Epidermal melanocyte (primary cell): ENCODE data around the gene NUTM1.

Experiments used
- DNase-seq: peaks from one replicate; pipeline ENCODE4 v3.0.0; 2011; ENCODE audit warnings: low spot score; ENCODE audit not compliant: insufficient read length

Gene NUTM1

DNA sequence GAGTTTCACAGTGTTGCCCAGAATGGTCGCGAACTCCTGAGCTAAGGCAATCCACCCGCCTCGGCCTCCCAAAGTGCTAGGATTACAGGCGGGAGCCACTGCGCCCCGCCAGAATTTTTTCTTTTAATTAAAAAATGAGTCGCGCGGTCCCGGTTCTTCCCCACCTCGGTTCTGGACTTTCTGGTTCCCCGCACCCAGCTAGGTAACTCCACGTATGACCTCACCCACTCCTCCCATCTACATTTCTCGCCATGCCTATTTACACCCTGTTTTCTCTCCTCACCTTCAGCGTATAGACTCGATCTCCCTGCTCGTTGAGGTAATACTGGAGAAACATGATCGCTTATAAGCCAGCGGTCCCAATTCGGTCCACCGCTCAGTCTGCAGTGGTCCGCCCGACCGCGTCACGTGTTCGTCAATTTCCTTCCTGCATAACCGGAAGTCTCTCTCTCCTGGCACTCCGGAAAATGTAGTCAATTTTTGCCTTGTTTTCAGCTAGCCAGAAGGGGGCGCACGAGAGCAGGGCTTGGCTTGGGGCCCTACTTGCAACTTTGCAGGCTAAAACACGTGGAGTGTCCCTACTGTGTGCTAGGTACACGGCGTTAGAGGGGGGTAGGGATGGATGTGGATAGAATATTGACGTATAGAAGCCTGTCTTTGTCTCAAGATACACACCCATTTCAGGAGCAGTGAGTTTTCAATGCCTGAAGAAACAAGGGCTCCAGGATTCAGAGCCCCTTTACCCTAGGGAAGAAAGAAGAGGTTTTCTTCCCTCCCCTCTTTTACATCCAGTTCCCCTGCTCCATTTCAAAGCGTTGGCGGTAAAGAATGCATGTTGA is at the start of gene NUTM1, which contains the start of gene NOP10:
Gene NUTM1, plus strand, starts transcription at position 579 of the 839 bp plus-strand sequence. CDS start 382 bp downstream, outside the sequence.
Gene NOP10, minus strand, starts transcription at position 400 of the 839 bp plus-strand sequence. Its CDS starts 63 bp downstream, at position 337.
- DNase-seq: peak; percentile 60

DNA sequence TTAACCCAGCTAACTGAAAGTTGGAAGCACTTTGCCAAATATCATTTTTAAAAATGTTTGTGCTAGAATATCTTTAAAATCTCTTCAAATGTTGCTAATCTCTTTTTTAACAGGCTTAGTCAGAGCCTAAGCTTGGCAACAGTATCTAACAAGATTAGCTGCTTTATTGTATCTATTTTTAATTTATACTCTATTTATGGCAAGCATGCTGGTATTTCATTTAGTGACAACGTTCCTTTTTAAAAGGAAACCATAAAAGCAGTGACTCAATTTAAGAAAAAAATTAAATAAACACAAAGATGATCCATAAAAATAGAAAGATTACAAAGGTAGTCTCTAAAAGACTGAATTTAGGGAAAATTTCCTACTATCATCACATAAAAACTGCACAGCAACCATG is 46.1 kb upstream of the NUTM1 start:
- no peak for DNase-seq

DNA sequence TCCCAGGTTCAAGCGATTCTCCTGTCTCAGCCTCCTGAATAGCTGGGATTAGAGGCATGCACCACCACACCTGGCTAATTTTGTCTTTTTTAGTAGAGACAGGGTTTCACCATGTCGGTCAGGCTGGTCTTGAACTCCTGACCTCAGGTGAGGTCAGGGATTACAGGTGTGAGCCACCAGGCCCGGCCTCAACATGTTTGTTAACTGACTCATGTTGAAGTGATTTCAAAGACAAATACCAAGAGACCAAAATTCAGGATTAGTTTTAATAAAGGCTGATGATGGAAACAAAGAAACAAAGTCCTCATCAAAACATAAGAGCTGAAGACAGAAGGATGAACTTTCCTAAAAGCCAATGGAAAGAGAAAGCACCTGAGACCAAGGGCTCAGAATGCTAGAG is 42.1 kb upstream of the NUTM1 start:
- DNase-seq: no peak

- DNase-seq: no peak
Measured at GRCh38 chr15:34304613-34305012, 38.5 kb upstream of the NUTM1 start.

- DNase-seq: no peak
Measured at GRCh38 chr15:34311563-34311962, 31.6 kb upstream of the NUTM1 start.

- DNase-seq: no peak
Measured at GRCh38 chr15:34314491-34315490, 28.3 kb upstream of the NUTM1 start.

- DNase-seq: no peak
Measured at GRCh38 chr15:34318277-34319079, 24.6 kb upstream of the NUTM1 start.

GRCh38 chr15:34323217-34323616 is 19.9 kb upstream of the NUTM1 start:
- no peak for DNase-seq

GRCh38 chr15:34324933-34325332 is 18.2 kb upstream of the NUTM1 start:
- no peak for DNase-seq

GRCh38 chr15:34325368-34325767 is 17.7 kb upstream of the NUTM1 start:
- DNase-seq: no peak

DNA sequence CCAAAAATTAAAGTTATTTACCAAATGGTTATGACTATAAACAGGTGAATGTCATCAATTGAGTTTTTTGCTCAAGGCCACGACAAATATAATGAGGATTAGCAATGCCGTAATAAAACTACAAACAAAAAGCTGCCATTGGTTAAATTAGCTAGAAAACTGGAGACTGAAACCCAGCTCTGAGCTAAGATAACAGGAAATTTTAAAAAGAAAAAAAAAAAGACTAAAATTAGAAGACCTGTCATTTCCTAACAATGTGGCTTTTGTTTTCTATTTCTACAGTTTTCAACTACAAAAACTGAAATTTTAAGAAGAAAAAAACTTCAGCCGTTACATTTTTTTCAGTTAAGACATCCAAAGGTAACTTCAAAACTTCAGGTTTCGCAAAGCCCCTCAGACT is 15.2 kb upstream of the NUTM1 start:
- no peak for DNase-seq

GRCh38 chr15:34329006-34329405 is 14.1 kb upstream of the NUTM1 start:
- no peak for DNase-seq

DNA sequence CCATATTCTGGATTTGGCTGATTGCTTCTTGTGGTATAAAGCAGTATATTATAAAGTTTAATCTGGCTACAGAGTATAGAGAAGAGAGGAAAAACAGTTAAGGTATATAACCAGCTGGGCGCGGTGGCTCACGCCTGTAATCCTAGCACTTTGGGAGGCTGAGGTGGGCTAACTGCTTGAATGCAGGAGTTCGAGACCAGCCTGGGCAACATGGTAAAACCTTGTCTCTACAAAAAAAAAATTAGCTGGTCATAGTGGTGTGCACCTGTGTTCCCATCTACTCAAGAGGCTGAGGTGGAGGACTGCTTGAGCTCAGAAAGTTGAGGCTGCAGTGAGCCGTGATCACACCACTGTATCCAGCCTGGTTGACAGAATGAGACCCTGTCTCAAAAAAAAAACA is 12.8 kb upstream of the NUTM1 start:
- DNase-seq: no peak

GRCh38 chr15:34331809-34332208 is 11.3 kb upstream of the NUTM1 start:
- no peak for DNase-seq

GRCh38 chr15:34332553-34333120 is 10.5 kb upstream of the NUTM1 start:
- no peak for DNase-seq

GRCh38 chr15:34334672-34335071 is 8.4 kb upstream of the NUTM1 start:
- no peak for DNase-seq

GRCh38 chr15:34335176-34336032 is 7.7 kb upstream of the NUTM1 start:
- DNase-seq: no peak

DNA sequence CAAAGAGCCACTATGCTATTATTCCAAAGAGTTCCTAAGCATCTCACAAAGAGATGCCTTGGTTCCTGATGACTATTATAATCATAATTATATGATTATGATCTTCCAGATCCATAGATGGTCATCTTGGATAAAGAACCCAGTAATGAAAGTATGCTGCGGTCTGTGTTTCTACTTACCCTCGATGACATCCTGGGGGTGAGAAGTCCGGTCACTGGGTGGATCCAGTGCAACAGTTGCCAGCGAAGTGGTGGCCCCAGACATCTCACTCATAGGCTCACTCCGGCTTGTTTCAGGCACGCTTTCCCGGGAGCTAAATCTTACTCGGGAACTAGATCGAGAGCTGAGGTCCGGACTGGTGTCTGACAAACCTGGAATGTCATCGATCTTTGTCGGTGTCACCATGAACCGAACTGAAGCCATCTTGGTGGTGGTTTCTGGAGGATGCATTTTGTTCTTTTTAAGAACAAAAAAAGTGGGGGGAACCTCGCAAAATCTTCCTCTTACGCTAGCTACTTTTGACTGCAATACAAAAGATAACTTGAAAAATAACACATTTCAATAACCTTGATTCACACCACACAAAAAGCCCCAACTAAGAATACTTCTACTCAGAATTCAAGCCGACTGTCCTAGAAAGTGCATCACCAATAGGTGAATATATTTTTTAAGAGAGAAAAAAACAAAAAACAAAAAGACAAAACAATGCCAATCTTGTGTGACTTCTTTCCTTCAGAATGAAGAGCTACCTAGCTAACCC is 6.7 kb upstream of the NUTM1 start:
- no peak for DNase-seq

DNA sequence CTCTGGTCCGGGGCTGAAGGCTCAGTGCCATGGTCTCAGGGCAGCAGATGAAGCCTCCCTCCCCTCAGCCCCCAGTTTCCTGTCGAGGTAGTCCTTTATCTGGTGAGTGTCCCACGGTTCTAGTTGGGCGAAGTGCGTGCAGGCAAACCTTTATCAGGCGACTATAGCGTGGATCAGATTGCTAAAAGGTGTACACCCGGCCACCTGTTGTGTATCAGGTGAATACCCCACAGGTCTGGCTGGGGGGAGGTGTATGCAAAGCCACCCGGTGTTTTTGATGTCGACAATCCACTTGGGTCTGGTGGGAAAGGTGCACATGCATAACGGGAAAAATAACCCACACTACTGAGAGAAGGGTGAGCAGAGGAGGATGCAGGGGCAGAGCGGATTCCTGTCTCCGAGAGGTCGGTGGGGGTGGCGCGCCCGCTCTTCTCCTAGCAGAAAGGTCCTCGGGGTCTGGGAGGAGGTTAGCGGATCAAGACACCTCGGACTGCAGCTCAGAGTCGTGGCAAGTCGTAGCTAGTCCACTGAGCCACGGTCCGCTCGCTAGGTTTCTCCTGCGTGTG is 6.0 kb upstream of the NUTM1 start:
- DNase-seq: no peak
